Neural crest cell (in vitro differentiated cells): ENCODE measurements around the gene PHC3. TPM values are rescaled to one million over a fixed set of nuclear protein-coding genes. Genes with fewer than 3 reads are reported as not detected.

Experiments
- DNase-seq: peaks from one replicate; pipeline ENCODE4 v3.0.0; 2021; ENCODE audit warnings: low read depth, mixed read lengths, low spot score
- H3K27ac Mint-ChIP-seq: one replicate; pipeline ENCODE4 v1.8.0; 2021; ENCODE audit warnings: mild to moderate bottlenecking, mixed read lengths; ENCODE audit not compliant: unreplicated experiment
- H3K27me3 Mint-ChIP-seq: 2 replicates; pipeline ENCODE4 v1.8.0; 2021; ENCODE audit warnings: low read depth, mild to moderate bottlenecking, mixed read lengths
- H3K36me3 Mint-ChIP-seq: 2 replicates; pipeline ENCODE4 v1.8.0; 2021; ENCODE audit warnings: low read depth, mild to moderate bottlenecking, mixed read lengths
- H3K4me1 Mint-ChIP-seq: 2 replicates; pipeline ENCODE4 v1.8.0; 2021; ENCODE audit warnings: mixed read lengths
- H3K4me3 Mint-ChIP-seq: one replicate; pipeline ENCODE4 v1.8.0; 2021; ENCODE audit warnings: mild to moderate bottlenecking, mixed read lengths
- H3K9me3 Mint-ChIP-seq: 2 replicates; pipeline ENCODE4 v1.8.0; 2021; ENCODE audit warnings: mixed read lengths
- total RNA-seq: library from RNA; stranded (reverse); gene quantifications from 2 replicates; pipeline ENCODE4 v1.2.1, GENCODE V29; 2021
- TF ChIP-seq, protein P1 (sequence below): fragments of 200-600 bp; sonication (generic); conservative IDR thresholded peaks from 2 replicates; pipeline ENCODE4 v1.5.0; 2021; ENCODE audit warnings: antibody characterized with exemption, mild to moderate bottlenecking

The PHC3 gene
- total RNA-seq, 1 donor from 2014 or later = 35.2 TPM

DNA sequence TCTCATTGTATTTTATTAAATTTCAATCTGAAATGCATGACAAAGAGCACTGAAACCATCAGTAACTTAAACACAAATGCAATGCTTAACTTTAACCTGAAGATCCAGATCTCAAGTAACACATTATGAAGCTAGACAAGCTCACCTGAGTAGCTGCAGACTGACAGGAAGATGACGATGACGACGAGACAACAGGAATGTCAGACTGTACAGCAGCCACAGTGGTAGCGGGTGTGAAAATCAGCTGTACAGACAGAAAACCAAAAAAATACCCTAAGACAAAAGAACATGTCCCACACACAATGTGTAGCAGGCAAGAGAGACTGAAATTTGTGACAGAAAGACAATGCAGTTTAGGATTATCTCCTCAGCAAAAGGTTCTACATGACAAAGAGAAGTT, 36.3 kb downstream of the PHC3 start:
- Mint-ChIP-seq H3K27me3 (no peaks in the 10 kb centered on the region), H3K27ac (no peak overlapping the region), H3K36me3 (peaks cover 12% of the 10 kb centered on the region), H3K4me1 (no peaks in the 10 kb centered on the region), H3K4me3 (no peak overlapping the region), H3K9me3 (no peaks in the 10 kb centered on the region)
- DNase-seq = no peak
- TF ChIP-seq, protein P1, sequence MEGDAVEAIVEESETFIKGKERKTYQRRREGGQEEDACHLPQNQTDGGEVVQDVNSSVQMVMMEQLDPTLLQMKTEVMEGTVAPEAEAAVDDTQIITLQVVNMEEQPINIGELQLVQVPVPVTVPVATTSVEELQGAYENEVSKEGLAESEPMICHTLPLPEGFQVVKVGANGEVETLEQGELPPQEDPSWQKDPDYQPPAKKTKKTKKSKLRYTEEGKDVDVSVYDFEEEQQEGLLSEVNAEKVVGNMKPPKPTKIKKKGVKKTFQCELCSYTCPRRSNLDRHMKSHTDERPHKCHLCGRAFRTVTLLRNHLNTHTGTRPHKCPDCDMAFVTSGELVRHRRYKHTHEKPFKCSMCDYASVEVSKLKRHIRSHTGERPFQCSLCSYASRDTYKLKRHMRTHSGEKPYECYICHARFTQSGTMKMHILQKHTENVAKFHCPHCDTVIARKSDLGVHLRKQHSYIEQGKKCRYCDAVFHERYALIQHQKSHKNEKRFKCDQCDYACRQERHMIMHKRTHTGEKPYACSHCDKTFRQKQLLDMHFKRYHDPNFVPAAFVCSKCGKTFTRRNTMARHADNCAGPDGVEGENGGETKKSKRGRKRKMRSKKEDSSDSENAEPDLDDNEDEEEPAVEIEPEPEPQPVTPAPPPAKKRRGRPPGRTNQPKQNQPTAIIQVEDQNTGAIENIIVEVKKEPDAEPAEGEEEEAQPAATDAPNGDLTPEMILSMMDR = no peak

DNA sequence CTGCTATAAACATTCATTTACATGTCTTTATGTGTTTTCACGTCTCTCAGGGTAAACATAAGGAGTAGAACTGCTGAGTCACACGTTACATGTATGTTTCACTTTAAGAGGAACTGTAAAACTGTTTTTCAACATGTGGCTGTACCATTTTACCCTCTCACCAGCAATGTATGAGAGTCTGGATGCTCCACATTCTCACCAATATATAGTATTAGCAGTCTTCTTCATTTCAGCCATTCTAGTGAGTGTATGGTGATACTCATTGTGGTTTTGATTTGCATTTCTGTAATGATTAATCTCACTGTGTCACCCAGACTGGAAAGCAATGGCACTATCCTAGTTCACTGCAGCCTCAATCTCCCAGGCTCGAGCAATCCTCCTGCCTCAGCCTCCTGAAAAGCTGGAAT, 37.1 kb downstream of the PHC3 start:
- Mint-ChIP-seq H3K27ac (no peak overlapping the region), H3K4me3 (no peak overlapping the region), H3K36me3 (peaks cover 12% of the 10 kb centered on the region), H3K9me3 (no peaks in the 10 kb centered on the region), H3K27me3 (no peaks in the 10 kb centered on the region), H3K4me1 (no peaks in the 10 kb centered on the region)
- TF ChIP-seq, protein P1 = no peak
- no peak for DNase-seq

DNA sequence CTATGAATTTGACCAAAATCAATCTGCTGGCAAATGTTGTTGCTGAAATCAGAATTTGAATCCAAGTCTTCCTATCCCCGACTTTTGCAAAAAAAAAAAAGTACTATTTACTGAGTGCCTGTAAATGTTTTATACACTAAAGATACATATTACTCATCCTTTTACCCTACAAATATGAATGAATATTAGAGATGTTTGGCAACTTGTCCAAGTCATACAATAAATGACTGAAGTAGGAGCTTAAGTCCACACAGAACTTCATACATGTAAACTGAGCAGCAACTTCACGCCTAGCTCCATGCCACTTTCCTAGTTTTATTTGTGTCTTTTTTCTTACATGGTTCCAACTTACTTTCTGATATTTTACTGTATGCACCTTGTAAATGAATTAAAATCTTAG, 39.2 kb downstream of the PHC3 start:
- peaks cover 8% of the 10 kb centered on the region for H3K36me3 Mint-ChIP-seq
- no peak overlapping the region for H3K27ac Mint-ChIP-seq
- H3K9me3 Mint-ChIP-seq = no peaks in the 10 kb centered on the region
- DNase-seq = no peak
- no peak overlapping the region for H3K4me3 Mint-ChIP-seq
- TF ChIP-seq, protein P1 = no peak
- H3K4me1 Mint-ChIP-seq = no peaks in the 10 kb centered on the region
- no peaks in the 10 kb centered on the region for H3K27me3 Mint-ChIP-seq

DNA sequence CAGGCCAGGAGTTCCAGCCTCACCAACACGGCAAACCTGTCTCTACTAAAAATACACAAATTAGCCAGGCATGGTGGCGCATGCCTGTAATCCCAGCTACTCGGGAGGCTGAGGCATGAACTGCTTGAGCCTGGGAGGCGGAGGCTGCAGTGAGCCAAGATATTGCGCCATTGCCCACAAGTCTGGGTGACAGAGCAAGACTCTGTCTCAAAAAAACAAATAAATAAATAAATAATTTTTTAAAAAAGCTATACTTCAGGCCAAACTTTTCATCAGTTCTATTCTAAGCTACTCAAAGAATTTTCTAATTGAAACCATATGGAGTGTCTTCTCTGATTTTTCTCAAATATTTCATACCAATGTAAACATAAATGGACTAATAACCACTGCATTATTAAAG, 43.5 kb downstream of the PHC3 start:
- H3K27me3 Mint-ChIP-seq = no peaks in the 10 kb centered on the region
- peaks cover 26% of the 10 kb centered on the region for H3K36me3 Mint-ChIP-seq
- H3K4me3 Mint-ChIP-seq = no peak overlapping the region
- DNase-seq = no peak
- peaks cover 6% of the 10 kb centered on the region for H3K9me3 Mint-ChIP-seq
- H3K4me1 Mint-ChIP-seq = no peaks in the 10 kb centered on the region
- TF ChIP-seq, protein P1 = no peak
- no peak overlapping the region for H3K27ac Mint-ChIP-seq

DNA sequence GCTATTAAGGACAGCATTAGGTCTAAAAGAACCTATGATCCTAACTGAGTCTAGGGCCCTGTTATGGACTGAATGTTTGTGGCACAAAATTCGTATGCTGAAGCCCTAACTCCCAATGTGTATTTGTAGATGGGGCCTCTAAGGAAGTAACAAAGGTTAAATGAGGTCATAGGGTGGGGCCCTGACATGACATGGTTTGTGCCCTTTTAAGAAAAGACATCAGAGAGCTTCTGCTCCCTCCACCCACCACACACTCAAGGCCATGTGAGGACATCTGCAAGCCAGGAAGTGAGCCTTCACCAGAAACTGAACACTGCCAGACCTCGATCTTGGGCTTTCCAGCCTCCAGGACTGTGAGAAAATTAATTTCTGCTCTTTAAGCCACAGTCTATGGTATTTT, 49.2 kb downstream of the PHC3 start:
- no peak overlapping the region for H3K27ac Mint-ChIP-seq
- TF ChIP-seq, protein P1 = no peak
- H3K9me3 Mint-ChIP-seq = peaks cover 6% of the 10 kb centered on the region
- H3K36me3 Mint-ChIP-seq = peaks cover 40% of the 10 kb centered on the region
- H3K27me3 Mint-ChIP-seq = no peaks in the 10 kb centered on the region
- no peaks in the 10 kb centered on the region for H3K4me1 Mint-ChIP-seq
- no peak overlapping the region for H3K4me3 Mint-ChIP-seq
- no peak for DNase-seq

DNA sequence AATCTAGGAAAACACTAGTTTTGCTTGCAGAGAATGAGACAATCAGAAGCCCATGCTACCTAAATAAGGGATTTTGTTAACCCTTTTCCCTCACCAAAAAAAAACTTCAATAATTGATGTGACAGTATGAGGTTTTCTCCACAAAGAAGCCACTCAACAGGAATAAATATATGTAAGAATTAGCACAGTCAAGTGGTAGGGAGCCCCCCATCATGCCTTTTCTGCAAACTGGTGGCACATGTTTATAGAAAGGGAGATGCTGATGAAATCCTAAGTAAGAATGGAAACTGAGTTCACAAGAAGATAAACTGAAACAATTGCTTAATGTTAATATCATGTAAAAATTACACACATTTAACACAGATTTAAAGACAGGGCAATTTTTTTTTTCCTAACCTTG, 51.0 kb downstream of the PHC3 start:
- DNase-seq = no peak
- no peaks in the 10 kb centered on the region for H3K27me3 Mint-ChIP-seq
- no peak overlapping the region for H3K4me3 Mint-ChIP-seq
- no peak overlapping the region for H3K27ac Mint-ChIP-seq
- TF ChIP-seq, protein P1 = no peak
- peaks cover 6% of the 10 kb centered on the region for H3K9me3 Mint-ChIP-seq
- peaks cover 33% of the 10 kb centered on the region for H3K36me3 Mint-ChIP-seq
- H3K4me1 Mint-ChIP-seq = no peaks in the 10 kb centered on the region
